Neural cell (in vitro differentiated cells): ENCODE measurements around the gene MACROD1. TPM values are rescaled to one million over a fixed set of nuclear protein-coding genes. Genes with fewer than 3 reads are reported as not detected.

ENCODE experiments used
- H2AFZ ChIP-seq: fragments of 200-600, 300-800 bp; sonication (generic), shearing (Covaris generic); 2 replicates; pipeline ENCODE4 v1.6.0; 2014; ENCODE audit warnings: low read depth, mild to moderate bottlenecking, antibody characterized with exemption, low read length, moderate library complexity
- H3F3A ChIP-seq: fragments of 200-600 bp; shearing (Covaris generic); 2 replicates; pipeline ENCODE4 v1.6.1; 2016; ENCODE audit warnings: mild to moderate bottlenecking, moderate library complexity, mixed read lengths, antibody characterized with exemption, low read length; ENCODE audit not compliant: insufficient read depth, poor library complexity, severe bottlenecking
- H3K27ac ChIP-seq: fragments of 200-600, 300-800 bp; sonication (generic), shearing (Covaris generic); 2 replicates; pipeline ENCODE4 v1.5.1; 2014; ENCODE audit warnings: mild to moderate bottlenecking, low read length, moderate library complexity
- H3K27me3 ChIP-seq: fragments of 300-800, 200-600 bp; sonication (generic), shearing (Covaris generic); 2 replicates; pipeline ENCODE4 v1.6.0; 2014; ENCODE audit warnings: mild to moderate bottlenecking, low read depth, low read length, moderate library complexity; ENCODE audit not compliant: insufficient read depth
- H3K36me3 ChIP-seq: fragments of 300-800, 200-600 bp; sonication (generic), shearing (Covaris generic); 2 replicates; pipeline ENCODE4 v1.5.1; 2014; ENCODE audit warnings: mild to moderate bottlenecking, antibody characterized with exemption, low read length, moderate library complexity; ENCODE audit not compliant: insufficient read depth
- H3K4me2 ChIP-seq: fragments of 300-800, 200-600 bp; sonication (generic), shearing (Covaris generic); 2 replicates; pipeline ENCODE4 v1.6.0; 2014; ENCODE audit warnings: mild to moderate bottlenecking, low read length
- H3K4me3 ChIP-seq: fragments of 300-800, 200-600 bp; sonication (generic), shearing (Covaris generic); 2 replicates; pipeline ENCODE4 v1.5.1; 2014; ENCODE audit warnings: mild to moderate bottlenecking, low read length, moderate library complexity
- H3K79me2 ChIP-seq: fragments of 200-600 bp; shearing (Covaris generic); replicated peaks from 2 replicates; pipeline ENCODE4 v1.6.0; 2014; ENCODE audit warnings: mild to moderate bottlenecking, low read length, moderate library complexity; ENCODE audit not compliant: insufficient read depth
- H3K9ac ChIP-seq: fragments of 300-800, 200-600 bp; sonication (generic), shearing (Covaris generic); 2 replicates; pipeline ENCODE4 v1.6.1; 2016; ENCODE audit warnings: mild to moderate bottlenecking, low read length, mixed read lengths
- H3K9me2 ChIP-seq: fragments of 200-600 bp; shearing (Covaris generic); 2 replicates; pipeline ENCODE4 v1.6.1; 2016; ENCODE audit warnings: mild to moderate bottlenecking, low read length, mixed read lengths; ENCODE audit not compliant: insufficient read depth
- H3K9me3 ChIP-seq: fragments of 200-600, 300-800 bp; sonication (generic), shearing (Covaris generic); 2 replicates; pipeline ENCODE4 v1.6.1; 2016; ENCODE audit warnings: mild to moderate bottlenecking, mixed run types, low read length, moderate library complexity, mixed read lengths
- H4K20me1 ChIP-seq: fragments of 200-600 bp; shearing (Covaris generic); 2 replicates; pipeline ENCODE4 v1.6.1; 2016; ENCODE audit warnings: mild to moderate bottlenecking, mixed run types; ENCODE audit not compliant: insufficient read depth
- CTCF ChIP-seq: fragments of 450-650 bp; IDR thresholded peaks from 2 replicates; pipeline ENCODE4 v1.5.1; 2014; ENCODE audit warnings: antibody characterized with exemption, mild to moderate bottlenecking, moderate library complexity; ENCODE audit not compliant: poor library complexity, severe bottlenecking
- EP300 ChIP-seq: fragments of 450-650 bp; conservative IDR thresholded peaks from 2 replicates; pipeline ENCODE4 v1.6.1; 2014; ENCODE audit warnings: antibody characterized with exemption, mild to moderate bottlenecking, moderate library complexity; ENCODE audit not compliant: poor library complexity, severe bottlenecking
- EZH2 ChIP-seq: fragments of 200-600, 300-800 bp; shearing (Covaris generic), sonication (generic); IDR thresholded peaks from 2 replicates; pipeline ENCODE4 v1.6.1; 2014; ENCODE audit warnings: antibody characterized with exemption, low read length, borderline replicate concordance, mild to moderate bottlenecking; ENCODE audit not compliant: insufficient read depth, poor library complexity, severe bottlenecking
- MXI1 ChIP-seq: fragments of 450-650 bp; conservative IDR thresholded peaks from 2 replicates; pipeline ENCODE4 v1.6.1; 2014; ENCODE audit warnings: antibody characterized with exemption, mild to moderate bottlenecking; ENCODE audit not compliant: poor library complexity, severe bottlenecking
- POLR2AphosphoS5 ChIP-seq: IDR thresholded peaks from 2 replicates; pipeline ENCODE4 v1.6.1; 2012
- RAD21 ChIP-seq: fragments of 450-650 bp; conservative IDR thresholded peaks from 2 replicates; pipeline ENCODE4 v1.6.1; 2014; ENCODE audit warnings: antibody characterized with exemption, mild to moderate bottlenecking, moderate library complexity
- REST ChIP-seq: IDR thresholded peaks from 2 replicates; pipeline ENCODE4 v1.6.1; 2012; ENCODE audit warnings: borderline replicate concordance
- SMC3 ChIP-seq: fragments of 450-650 bp; conservative IDR thresholded peaks from 2 replicates; pipeline ENCODE4 v1.6.1; 2014; ENCODE audit warnings: antibody characterized with exemption, mild to moderate bottlenecking, moderate library complexity; ENCODE audit not compliant: poor library complexity
- TAF1 ChIP-seq: IDR thresholded peaks from 2 replicates; pipeline ENCODE4 v1.6.1; 2012; ENCODE audit warnings: low read depth
- polyA plus RNA-seq: library from polyadenylated mRNA; depleted of rRNA; stranded (reverse); fragments of >200 nt; gene quantifications from 2 replicates; pipeline ENCODE4 v1.2.3, GENCODE V29; 2014

The MACROD1 gene
- polyA plus RNA-seq, 1 donor from 2014 or later: 30.8 TPM

GRCh38 chr11:64097468-64098317, 68.2 kb downstream of the MACROD1 start:
- H3K27ac ChIP-seq: no peak overlapping the region
- H3K36me3 ChIP-seq: no peaks in the 10 kb centered on the region
- no peak overlapping the region for H2AFZ ChIP-seq
- no peaks in the 10 kb centered on the region for H3K27me3 ChIP-seq
- no peak overlapping the region for H3K4me2 ChIP-seq
- no peaks in the 10 kb centered on the region for H3K9me2 ChIP-seq
- H3K4me3 ChIP-seq: no peak overlapping the region
- H3F3A ChIP-seq: no peaks in the 10 kb centered on the region
- H3K9ac ChIP-seq: no peak overlapping the region
- H4K20me1 ChIP-seq: no peaks in the 10 kb centered on the region
- H3K79me2 ChIP-seq: no peaks in the 10 kb centered on the region
- TF ChIP-seq POLR2AphosphoS5: no peak
- TF ChIP-seq EP300: no peak
- TF ChIP-seq EZH2: no peak
- no peak for TF ChIP-seq TAF1
- no peak for TF ChIP-seq MXI1
- TF ChIP-seq CTCF: no peak
- no peaks in the 10 kb centered on the region for H3K9me3 ChIP-seq

GRCh38 chr11:64096835-64097234, 69.1 kb downstream of the MACROD1 start:
- no peaks in the 10 kb centered on the region for H3K9me3 ChIP-seq
- H3K9me2 ChIP-seq: no peaks in the 10 kb centered on the region
- no peak overlapping the region for H3K9ac ChIP-seq
- no peak for TF ChIP-seq EP300
- no peak for TF ChIP-seq MXI1
- no peak for TF ChIP-seq CTCF
- no peak for TF ChIP-seq EZH2
- TF ChIP-seq RAD21: no peak
- no peak for TF ChIP-seq SMC3
- TF ChIP-seq TAF1: no peak
- TF ChIP-seq REST: no peak
- no peaks in the 10 kb centered on the region for H3K27me3 ChIP-seq
- H2AFZ ChIP-seq: no peak overlapping the region
- no peaks in the 10 kb centered on the region for H3K36me3 ChIP-seq
- no peak overlapping the region for H3K27ac ChIP-seq
- no peaks in the 10 kb centered on the region for H3K79me2 ChIP-seq
- no peaks in the 10 kb centered on the region for H3F3A ChIP-seq
- no peak overlapping the region for H3K4me2 ChIP-seq
- no peaks in the 10 kb centered on the region for H4K20me1 ChIP-seq
- no peak overlapping the region for H3K4me3 ChIP-seq
